ENCODE measurements around the gene ZNF536.

DNA sequence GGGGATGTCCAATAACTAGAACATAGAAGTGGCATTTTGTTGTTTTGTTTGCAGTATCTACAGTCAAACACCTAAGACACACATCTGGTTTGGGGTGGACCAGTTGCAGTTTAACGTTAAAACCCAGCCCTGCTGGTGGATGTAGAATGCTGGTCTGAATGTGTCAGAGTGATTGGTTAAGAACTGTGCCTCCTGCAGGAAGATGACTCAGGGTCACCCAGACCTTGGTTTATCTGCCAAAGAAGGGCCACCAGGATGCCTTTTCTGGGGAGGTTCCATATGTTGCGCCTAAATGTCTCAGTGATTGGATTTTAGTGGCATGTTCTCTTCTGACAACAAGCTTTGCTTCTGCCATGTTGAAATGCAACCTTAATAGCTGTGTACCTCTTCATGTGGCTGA, 23.1 kb downstream of the ZNF536 start:
- TF ChIP-seq CTCF (IDR thresholded peaks at IDR 0.05), result no peak
- TF ChIP-seq POLR2AphosphoS5 (IDR thresholded peaks at IDR 0.05), result no peak
- TF ChIP-seq POLR2A (IDR thresholded peaks at IDR 0.05), result no peak
- no peak for TF ChIP-seq EP300 (IDR thresholded peaks at IDR 0.05)

Data from sigmoid colon (tissue), 4 donors.